SH-SY5Y (cell line): ENCODE data around the gene TBCD.

Experiments used
- GATA2 ChIP-seq: IDR thresholded peaks from 2 replicates; pipeline ENCODE4 v1.6.1; 2011; ENCODE audit warnings: mild to moderate bottlenecking, low read depth, low read length
- GATA3 ChIP-seq: IDR thresholded peaks from 2 replicates; pipeline ENCODE4 v1.6.1; 2011; ENCODE audit warnings: low read depth, mild to moderate bottlenecking, low read length, moderate library complexity

DNA sequence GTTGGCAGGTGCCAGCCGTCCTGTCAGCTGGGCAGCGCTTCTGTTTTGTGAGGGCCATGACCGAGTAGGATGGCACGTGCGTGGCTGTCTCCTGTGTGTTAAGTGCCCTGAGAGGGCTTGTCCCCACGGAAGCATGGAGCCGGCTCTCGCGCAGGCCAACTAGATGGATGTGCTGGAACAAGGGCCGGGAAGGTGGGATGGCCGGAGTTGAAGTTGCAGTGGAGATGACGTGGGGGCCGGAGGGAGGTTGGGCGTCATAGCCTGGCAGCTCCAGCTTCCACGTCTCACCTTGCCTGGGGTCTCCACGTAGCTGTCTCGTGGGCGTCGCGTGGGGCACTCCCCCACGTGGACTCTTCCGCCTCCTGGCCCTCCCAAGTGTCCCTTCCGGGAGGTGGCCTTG lies 27.7 kb downstream of the TBCD start:
- no peak for TF ChIP-seq GATA3
- TF ChIP-seq GATA2: no peak
